Measurements from ENCODE around the gene IER5. TPM values are rescaled to one million over a fixed set of nuclear protein-coding genes. Genes with fewer than 3 reads are reported as not detected.

Gene IER5
- polyA plus RNA-seq, 1 experiment = 16.9 TPM

GRCh38 chr1:181097242-181097641, 8.7 kb downstream of the IER5 start:
- no peak for TF ChIP-seq CTCF (IDR thresholded peaks at IDR 0.05; ENCODE audit: insufficient read depth, low read depth, low read length)
- Histone ChIP-seq H3K27me3 (ENCODE audit: control insufficient read depth, insufficient read depth, low read length) (no peaks in the 10 kb centered on the region), H3K36me3 (ENCODE audit: control insufficient read depth, insufficient read depth, low read length) (peaks cover 2% of the 10 kb centered on the region; the same call in 1 of the 2 replicates), H3K4me3 (ENCODE audit: low read depth, low read length) (no peak overlapping the region)
- no peak for DNase-seq (ENCODE audit: low read depth)
- POLR2A ChIA-PET = interaction anchor here (1.0 to 1.9 kb wide), 3 partner anchors 8 to 39 kb away, joined by 6 to 12 read pairs (median 9); no protein-coding TSS in a partner anchor
- CTCF ChIA-PET = interaction anchor here (0.6 to 10.3 kb wide), 4 partner anchors 30 to 332 kb away, joined by 3 to 111 read pairs (median 8); no protein-coding TSS in a partner anchor

- no peak for TF ChIP-seq CTCF (IDR thresholded peaks at IDR 0.05; ENCODE audit: insufficient read depth, low read depth, low read length)
- Histone ChIP-seq H3K36me3 (ENCODE audit: control insufficient read depth, insufficient read depth, low read length) (no peaks in the 10 kb centered on the region), H3K27me3 (ENCODE audit: control insufficient read depth, insufficient read depth, low read length) (no peaks in the 10 kb centered on the region), H3K4me3 (ENCODE audit: low read depth, low read length) (no peak overlapping the region)
- no peak for DNase-seq (ENCODE audit: low read depth)
- CTCF ChIA-PET = interaction anchor here (0.6 to 10.3 kb wide), 4 partner anchors 9 to 43 kb away, joined by 3 to 111 read pairs (median 8); no protein-coding TSS in a partner anchor
- POLR2A ChIA-PET = interaction anchor here (0.6 kb wide), 2 partner anchors 8 to 599 kb away, joined by 5 read pairs; no protein-coding TSS in a partner anchor
Measured at GRCh38 chr1:181099152-181100014, 10.9 kb downstream of the IER5 start.

DNA sequence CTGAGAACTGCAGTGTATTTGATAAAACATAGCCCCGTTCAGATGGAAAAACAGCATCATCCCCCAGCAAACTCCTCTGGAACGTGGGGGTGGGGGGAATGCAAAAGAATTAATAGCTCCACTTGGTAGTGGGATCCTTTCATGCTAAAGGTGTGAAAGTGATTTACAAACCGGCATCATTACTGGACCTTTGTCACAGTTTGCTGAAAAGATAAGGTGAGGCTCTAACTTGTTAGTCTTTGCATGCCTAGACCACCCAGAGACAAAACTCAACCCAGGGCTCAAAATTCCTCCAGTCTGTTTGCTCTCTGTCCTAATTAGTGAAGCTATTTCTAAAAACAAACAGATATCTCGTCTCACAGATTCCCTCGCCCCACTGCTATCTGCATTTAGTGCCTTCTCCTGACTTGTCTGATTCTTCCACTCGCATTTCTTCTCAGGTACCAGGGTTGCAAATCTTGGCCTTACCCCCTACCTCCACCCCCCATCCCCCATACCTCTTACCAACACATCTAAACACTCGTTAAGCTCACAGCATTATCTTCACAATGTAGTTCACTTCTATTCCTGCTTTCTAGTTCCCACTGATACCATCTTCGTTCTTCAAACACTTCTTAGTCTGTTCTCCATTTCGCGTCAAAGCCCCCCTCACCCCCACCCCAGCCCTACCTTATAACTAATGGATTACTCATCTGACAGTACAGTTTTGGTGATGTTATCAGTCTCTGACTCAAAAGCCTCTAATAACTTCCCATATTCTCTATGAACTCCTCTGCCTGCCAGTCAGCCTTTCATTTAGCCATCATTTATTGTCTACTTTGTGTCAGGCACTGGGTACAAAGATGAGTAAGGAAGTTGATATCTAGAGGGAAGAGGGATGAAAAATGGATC, 11.8 kb downstream of the IER5 start:
- no peak for TF ChIP-seq CTCF (IDR thresholded peaks at IDR 0.05; ENCODE audit: insufficient read depth, low read depth, low read length)
- no peak overlapping the region for H3K4me3 ChIP-seq (ENCODE audit: low read depth, low read length)
- no peaks in the 10 kb centered on the region for H3K36me3 ChIP-seq (ENCODE audit: control insufficient read depth, insufficient read depth, low read length)
- ChIA-PET CTCF (interaction anchor here (0.6 to 2.1 kb wide), 4 partner anchors 9 to 62 kb away, joined by 3 to 6 read pairs (median 4); no protein-coding TSS in a partner anchor), POLR2A (no interaction called here)
- no peak for DNase-seq (ENCODE audit: low read depth)
- no peaks in the 10 kb centered on the region for H3K27me3 ChIP-seq (ENCODE audit: control insufficient read depth, insufficient read depth, low read length)

GRCh38 chr1:181100934-181101333, 12.4 kb downstream of the IER5 start:
- no peak for DNase-seq (ENCODE audit: low read depth)
- TF ChIP-seq CTCF (IDR thresholded peaks at IDR 0.05; ENCODE audit: insufficient read depth, low read depth, low read length) = no peak
- Histone ChIP-seq H3K36me3 (ENCODE audit: control insufficient read depth, insufficient read depth, low read length) (no peaks in the 10 kb centered on the region), H3K27me3 (ENCODE audit: control insufficient read depth, insufficient read depth, low read length) (no peaks in the 10 kb centered on the region), H3K4me3 (ENCODE audit: low read depth, low read length) (no peak overlapping the region)
- POLR2A ChIA-PET = no interaction called here
- CTCF ChIA-PET = interaction anchor here (1.0 to 2.1 kb wide), 3 partner anchors 10 to 68 kb away, joined by 3 to 6 read pairs (median 4); no protein-coding TSS in a partner anchor

All from BJ (cell line).